Testis (tissue), 3 donors: ENCODE data around the gene EBI3. TPM values are rescaled to one million over a fixed set of nuclear protein-coding genes. Genes with fewer than 3 reads are reported as not detected.
"Not testable (repeated sequence)": the region's sequence is repeated elsewhere in the genome, so short reads cannot be mapped to it uniquely, and the experiment has no call there.

Source experiments
- DNase-seq: peaks from one replicate; pipeline ENCODE4 v3.0.0-alpha.2; 2019
- H3K27ac ChIP-seq, 2 donors: fragments of 200-600 bp; sonication (generic); one replicate each; pipeline ENCODE4 v1.5.1; 2019
- H3K27me3 ChIP-seq: fragments of 200-600 bp; sonication (generic); one replicate; pipeline ENCODE4 v1.5.1; 2019
- H3K36me3 ChIP-seq: fragments of 200-600 bp; sonication (generic); one replicate; pipeline ENCODE4 v1.5.1; 2017; ENCODE audit warnings: low read depth; ENCODE audit errors: missing control alignments
- H3K4me1 ChIP-seq: fragments of 200-600 bp; sonication (generic); one replicate; pipeline ENCODE4 v1.5.1; 2019
- H3K4me3 ChIP-seq, 2 donors: fragments of 200-600 bp; sonication (generic); one replicate each; pipeline ENCODE4 v1.5.1; 2017 to 2019
- H3K9me3 ChIP-seq: fragments of 200-600 bp; sonication (generic); one replicate; pipeline ENCODE4 v1.5.1; 2017
- POLR2A ChIP-seq: fragments of 450-650 bp; IDR thresholded peaks from one replicate; pipeline ENCODE4 v1.6.1; 2017; ENCODE audit warnings: antibody characterized with exemption, mild to moderate bottlenecking, moderate library complexity
- WGBS, 2 donors: methylation state at CpG; one replicate each; pipeline ENCODE4 v1.1.5; 2018; 5-methylcytosine and 5-hydroxymethylcytosine counted together
- intact Hi-C: fragments of 100-400 bp; cut with DNase I; formaldehyde crosslinking; loops from one replicate; pipeline ENCODE4 v1.15.1; 2023; ENCODE audit warnings: low total_unique reads
- polyA plus RNA-seq: library from polyadenylated mRNA; stranded (reverse); fragments of 350-450 nt; fragmentation: Illumina TruSeq; extraction: RNeasy Lipid Tissue Mini Kit (QIAGEN cat#74804); gene quantifications from one replicate; pipeline ENCODE4 v1.2.3, GENCODE V29; 2014; ENCODE audit warnings: low read depth, low replicate concordance; ENCODE audit not compliant: insufficient read depth
- total RNA-seq, 2 donors: library from RNA; depleted of rRNA; stranded (reverse); fragments of >200 nt; gene quantifications; one replicate each; pipeline ENCODE4 v1.2.3, GENCODE V29; 2016
- TF ChIP-seq, protein P1 (sequence below), 3 experiments: fragments of 450-650 bp in 2 of 3; fragments of 200-600 bp in 1 of 3; sonication (generic) in 1 of 3; IDR thresholded peaks; one replicate each; pipeline ENCODE4 v1.5.1; 2016 to 2019; ENCODE audit warnings: antibody characterized with exemption in 3 of 3, mild to moderate bottlenecking in 2 of 3, moderate library complexity in 1 of 3

The EBI3 gene
- total and polyA plus RNA-seq, 3 donors from 2014 or later, result 1.3 to 8.4 (median 1.9) TPM

DNA sequence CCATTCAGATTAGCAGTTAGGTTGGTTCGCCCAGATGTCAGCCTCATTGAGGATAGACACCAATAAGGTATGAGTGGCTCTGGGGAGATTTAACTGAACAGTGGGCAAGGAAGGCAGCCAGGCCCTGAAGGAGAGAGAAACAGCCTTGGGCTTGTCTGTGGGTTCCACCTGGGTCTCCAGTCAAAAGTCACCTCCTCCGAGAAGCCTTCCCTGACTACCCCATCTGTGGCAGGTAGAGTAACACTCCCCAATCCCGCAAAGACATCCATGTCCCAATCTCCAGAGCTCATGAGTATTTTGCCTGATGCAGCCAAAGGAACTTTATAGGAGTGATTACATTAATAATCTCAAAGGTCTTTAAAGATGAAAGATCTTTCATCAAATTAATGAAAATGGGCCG is 9.5 kb downstream of the EBI3 start:
- intact Hi-C loops, result no loop called here
- WGBS, 2 donors, result 94 to 95% methylated on average over 4 of the region's 4 CpGs
- no peak for TF ChIP-seq POLR2A
- TF ChIP-seq, protein P1, sequence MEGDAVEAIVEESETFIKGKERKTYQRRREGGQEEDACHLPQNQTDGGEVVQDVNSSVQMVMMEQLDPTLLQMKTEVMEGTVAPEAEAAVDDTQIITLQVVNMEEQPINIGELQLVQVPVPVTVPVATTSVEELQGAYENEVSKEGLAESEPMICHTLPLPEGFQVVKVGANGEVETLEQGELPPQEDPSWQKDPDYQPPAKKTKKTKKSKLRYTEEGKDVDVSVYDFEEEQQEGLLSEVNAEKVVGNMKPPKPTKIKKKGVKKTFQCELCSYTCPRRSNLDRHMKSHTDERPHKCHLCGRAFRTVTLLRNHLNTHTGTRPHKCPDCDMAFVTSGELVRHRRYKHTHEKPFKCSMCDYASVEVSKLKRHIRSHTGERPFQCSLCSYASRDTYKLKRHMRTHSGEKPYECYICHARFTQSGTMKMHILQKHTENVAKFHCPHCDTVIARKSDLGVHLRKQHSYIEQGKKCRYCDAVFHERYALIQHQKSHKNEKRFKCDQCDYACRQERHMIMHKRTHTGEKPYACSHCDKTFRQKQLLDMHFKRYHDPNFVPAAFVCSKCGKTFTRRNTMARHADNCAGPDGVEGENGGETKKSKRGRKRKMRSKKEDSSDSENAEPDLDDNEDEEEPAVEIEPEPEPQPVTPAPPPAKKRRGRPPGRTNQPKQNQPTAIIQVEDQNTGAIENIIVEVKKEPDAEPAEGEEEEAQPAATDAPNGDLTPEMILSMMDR (IDR thresholded peaks at IDR 0.05), result no peak
- H3K4me3 ChIP-seq, result no peak overlapping the region
- no peaks in the 10 kb centered on the region for H3K9me3 ChIP-seq
- H3K27ac ChIP-seq, result no peak overlapping the region
- no peaks in the 10 kb centered on the region for H3K36me3 ChIP-seq
- no peaks in the 10 kb centered on the region for H3K4me1 ChIP-seq
- no peaks in the 10 kb centered on the region for H3K27me3 ChIP-seq
- no peak for DNase-seq

DNA sequence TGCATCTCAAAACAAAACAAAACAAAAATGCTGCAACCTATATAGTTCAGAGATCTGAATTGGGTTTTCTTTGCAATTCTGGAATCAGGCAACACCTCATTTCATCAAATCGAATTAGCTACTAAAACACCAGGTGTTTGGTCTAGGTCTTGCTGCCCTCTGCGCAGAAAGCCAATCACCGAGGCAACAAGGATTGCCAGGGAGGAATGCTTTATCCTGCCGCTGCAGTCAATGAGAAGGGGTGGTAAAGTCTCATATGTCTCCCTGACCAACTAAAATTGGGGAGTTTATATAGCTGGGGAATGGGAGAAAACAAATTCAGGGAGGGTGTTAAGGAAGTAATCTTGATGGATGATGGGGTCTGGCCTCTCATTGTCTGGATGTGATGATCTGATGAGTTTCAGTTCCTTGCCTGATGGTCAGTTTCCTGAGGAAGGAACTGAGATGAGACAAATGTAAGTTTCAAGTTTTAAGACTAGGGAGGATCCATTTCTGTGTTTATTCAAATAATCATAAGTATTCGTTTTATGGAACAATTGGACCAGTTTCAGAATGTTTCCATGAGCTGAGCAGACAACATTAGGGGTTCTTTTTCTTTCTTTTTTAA is 12.6 kb downstream of the EBI3 start:
- no peak overlapping the region for H3K27ac ChIP-seq
- H3K4me1 ChIP-seq, result peaks cover 5% of the 10 kb centered on the region
- WGBS, 2 donors, result 74 to 77% methylated on average over 5 of the region's 5 CpGs
- no peaks in the 10 kb centered on the region for H3K36me3 ChIP-seq
- no peak for DNase-seq
- H3K27me3 ChIP-seq, result no peaks in the 10 kb centered on the region
- no peaks in the 10 kb centered on the region for H3K9me3 ChIP-seq
- intact Hi-C loops, result no loop called here
- no peak overlapping the region for H3K4me3 ChIP-seq
- no peak for TF ChIP-seq POLR2A
- TF ChIP-seq, protein P1 (IDR thresholded peaks at IDR 0.05), result no peak

DNA sequence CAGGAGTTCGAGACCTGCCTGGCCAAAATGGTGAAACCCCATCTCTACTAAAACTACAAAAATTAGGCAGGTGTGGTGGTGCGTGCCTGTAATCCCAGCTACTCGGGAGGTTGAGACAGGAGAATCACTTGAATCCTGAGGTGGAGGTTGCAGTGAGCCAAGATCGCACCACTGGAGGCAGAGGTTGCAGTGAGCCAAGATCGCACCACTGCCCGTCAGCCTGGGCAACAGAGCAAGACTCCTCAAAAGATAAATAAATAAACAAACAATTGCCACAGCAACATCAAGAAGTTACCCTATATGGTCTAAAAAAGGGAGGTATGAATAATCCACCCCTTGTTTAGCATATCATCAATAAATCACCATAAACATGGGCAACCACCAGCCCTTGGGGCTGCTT is 16.6 kb downstream of the EBI3 start:
- H3K27ac ChIP-seq, result peak overlapping the region in 1 of 2 donors; percentile 97
- H3K4me3 ChIP-seq, result peak overlapping the region in 1 of 2 donors; percentile 73
- intact Hi-C loops, DNase-seq, H3K4me1 ChIP-seq, H3K36me3 ChIP-seq, H3K9me3 ChIP-seq, H3K27me3 ChIP-seq: not testable (repeated sequence)
- WGBS, 2 donors, result 79 to 86% methylated on average over 6 of the region's 6 CpGs

DNA sequence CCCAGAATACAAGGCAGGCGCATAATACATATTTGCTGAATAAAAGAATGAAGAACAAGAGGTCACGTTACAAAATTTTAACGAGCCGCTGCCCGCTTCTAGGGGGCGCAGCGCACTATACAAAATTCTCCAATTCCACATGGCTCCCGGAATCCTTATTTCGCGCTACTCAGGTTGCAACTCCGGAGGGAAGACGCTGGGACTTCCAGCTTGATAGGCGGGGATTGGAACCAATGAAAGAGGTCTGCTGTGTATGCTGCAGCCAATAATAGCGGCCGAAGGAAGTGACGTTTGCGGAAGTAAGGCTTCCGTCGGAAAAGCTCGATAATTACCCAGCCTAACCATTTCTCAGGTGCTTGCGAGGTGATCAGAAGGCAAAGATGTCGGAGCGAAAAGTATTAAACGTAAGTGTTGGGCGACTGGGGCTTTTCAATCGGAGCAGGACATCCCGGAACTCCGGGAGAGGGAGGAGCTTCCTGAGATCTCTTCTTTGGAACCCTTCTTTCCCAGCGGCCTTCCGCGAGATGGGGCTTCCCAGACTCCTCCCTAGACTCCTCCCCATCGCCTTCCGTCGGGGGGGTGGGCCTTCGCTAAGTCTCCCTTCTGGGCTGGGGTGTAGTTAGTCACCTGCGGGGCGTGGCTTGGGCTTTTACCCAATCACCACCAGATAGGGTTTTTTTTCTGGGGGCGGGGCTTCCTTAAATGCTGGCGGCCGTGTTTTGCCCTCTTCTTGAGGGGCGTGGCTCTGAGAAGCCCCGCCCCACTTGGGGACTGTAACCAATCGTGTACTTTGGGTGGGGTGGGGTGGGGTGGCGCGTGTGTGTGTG is 17.7 kb downstream of the EBI3 start, which contains the start of gene YJU2:
Gene YJU2 (plus strand): TSS at position 314 of the 827 bp plus-strand sequence. CDS start 67 bp downstream, at position 381.
- Histone ChIP-seq H3K9me3 (no peaks in the 10 kb centered on the region), H3K4me3 (peak within 1 kb of the TSS; percentile 73 to 87), H3K4me1 (peaks cover 9% of the 10 kb centered on the region), H3K36me3 (no peaks in the 10 kb centered on the region), H3K27ac (peak within 1 kb of the TSS; percentile 93 to 97), H3K27me3 (no peaks in the 10 kb centered on the region)
- intact Hi-C loops, result no loop called here
- DNase-seq, result peak; percentile 99
- TF ChIP-seq, protein P1 (IDR thresholded peaks at IDR 0.05), result peak; percentile 28 to 66 (median 55)
- no peak for TF ChIP-seq POLR2A
- WGBS, 2 donors, result 0% methylated on average over 36 to 45 of the region's 45 CpGs

DNA sequence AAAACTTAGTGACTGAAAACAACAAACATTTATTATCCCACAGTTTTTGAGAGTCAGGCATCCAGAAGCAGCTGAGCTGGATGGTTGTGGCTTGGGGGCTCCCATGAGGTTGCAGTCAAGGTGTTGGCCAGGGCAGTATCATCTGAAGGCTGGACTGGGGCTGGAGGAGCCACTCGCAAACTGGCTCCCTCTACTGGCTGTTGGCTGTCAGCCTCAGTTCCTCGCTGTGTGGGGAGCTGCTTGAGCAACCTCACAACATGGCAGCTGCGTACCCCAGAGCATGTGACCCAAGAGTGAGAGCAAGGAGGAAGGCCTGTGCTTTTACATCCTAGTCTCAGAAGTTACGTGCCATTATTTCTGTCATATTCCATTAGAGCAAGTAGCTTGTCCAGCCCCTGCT is 27.2 kb downstream of the EBI3 start:
- H3K36me3 ChIP-seq, result no peaks in the 10 kb centered on the region
- intact Hi-C loops, result no loop called here
- 96 to 99% methylated on average over 4 of the region's 4 CpGs for WGBS, 2 donors
- H3K4me1 ChIP-seq, result no peaks in the 10 kb centered on the region
- H3K27ac ChIP-seq, result no peak overlapping the region
- TF ChIP-seq POLR2A, result no peak
- TF ChIP-seq, protein P1 (IDR thresholded peaks at IDR 0.05), result no peak
- no peak overlapping the region for H3K4me3 ChIP-seq
- no peak for DNase-seq
- H3K27me3 ChIP-seq, result no peaks in the 10 kb centered on the region
- no peaks in the 10 kb centered on the region for H3K9me3 ChIP-seq
